Heart left ventricle (tissue), 13 donors: ENCODE results near the gene OR2A5.

Experiments used
- POLR2A ChIP-seq, 2 donors: fragments of 450-650 bp; IDR thresholded peaks; one replicate each; pipeline ENCODE4 v1.6.1; 2017; ENCODE audit warnings: antibody characterized with exemption in 2 of 2, mild to moderate bottlenecking in 2 of 2, moderate library complexity in 2 of 2
- TF ChIP-seq, protein P1 (sequence below), 12 donors: fragments of 200-600 bp; sonication (generic) in 4 of 12; IDR thresholded peaks; one replicate each; pipeline versions ENCODE4 v1.5.0 to v1.8.0; 2018 to 2022; ENCODE audit warnings: antibody characterized with exemption in 12 of 12, mild to moderate bottlenecking in 5 of 12
- donor health status: ischemic (EF 13 %, LVEDD 7.1; RV severe dilation, severe dysfunction).
- donor health status: DM: no; HTN: yes; CAD: no.
- donor health status: DM: no; HTN: no; CAD: no.
- donor health status: ischemic (EF 25% LVEDD 6.9; RV normal size, moderate dysfunction).
- donor health status: ischemic (EF 25% LVEDD 5.7; RV mildly dilated, moderate dysfunction).
- donor health status: ischemic (EF 35%, LVEDD 5.7; RV mildly dilated, moderate dysfunction).
- donor health status: nonischemic (EF 11% LVEDD 7.7; RV severe dilation, severe dysfunction).
- donor health status: DM: yes; HTN: yes; CAD: no.
- donor health status: PGD.
- donor health status: ischemic (EF 29% LVEDD 5.4; RV normal size, mild dysfunction).
- donor health status: nonischemic (EF 23%, LVEDD 6.1; RV moderate dilation, normal function).

DNA sequence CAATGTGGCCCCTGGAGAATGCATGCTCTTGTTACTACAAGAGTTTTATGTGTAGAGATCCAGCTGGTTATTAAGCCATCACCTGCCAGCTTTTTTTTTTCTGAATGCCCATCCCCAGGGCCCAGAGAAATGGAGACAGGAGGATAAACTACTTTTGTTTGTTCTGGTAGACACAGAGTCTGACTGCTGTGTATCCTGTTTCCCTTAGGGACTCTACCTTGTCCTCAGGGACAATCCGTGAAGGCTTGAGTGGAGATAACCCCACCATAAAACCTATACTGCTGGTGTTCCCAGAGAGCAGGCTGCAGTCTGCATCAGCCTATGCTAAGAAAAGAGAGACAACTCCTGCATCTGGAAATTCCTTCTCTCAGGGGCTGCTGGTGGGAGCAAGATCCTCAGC, at the start of gene OR2A5:
- TF ChIP-seq, protein P1, sequence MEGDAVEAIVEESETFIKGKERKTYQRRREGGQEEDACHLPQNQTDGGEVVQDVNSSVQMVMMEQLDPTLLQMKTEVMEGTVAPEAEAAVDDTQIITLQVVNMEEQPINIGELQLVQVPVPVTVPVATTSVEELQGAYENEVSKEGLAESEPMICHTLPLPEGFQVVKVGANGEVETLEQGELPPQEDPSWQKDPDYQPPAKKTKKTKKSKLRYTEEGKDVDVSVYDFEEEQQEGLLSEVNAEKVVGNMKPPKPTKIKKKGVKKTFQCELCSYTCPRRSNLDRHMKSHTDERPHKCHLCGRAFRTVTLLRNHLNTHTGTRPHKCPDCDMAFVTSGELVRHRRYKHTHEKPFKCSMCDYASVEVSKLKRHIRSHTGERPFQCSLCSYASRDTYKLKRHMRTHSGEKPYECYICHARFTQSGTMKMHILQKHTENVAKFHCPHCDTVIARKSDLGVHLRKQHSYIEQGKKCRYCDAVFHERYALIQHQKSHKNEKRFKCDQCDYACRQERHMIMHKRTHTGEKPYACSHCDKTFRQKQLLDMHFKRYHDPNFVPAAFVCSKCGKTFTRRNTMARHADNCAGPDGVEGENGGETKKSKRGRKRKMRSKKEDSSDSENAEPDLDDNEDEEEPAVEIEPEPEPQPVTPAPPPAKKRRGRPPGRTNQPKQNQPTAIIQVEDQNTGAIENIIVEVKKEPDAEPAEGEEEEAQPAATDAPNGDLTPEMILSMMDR (IDR thresholded peaks at IDR 0.05), result no peak
- TF ChIP-seq POLR2A (IDR thresholded peaks at IDR 0.05), result no peak
